Sigmoid colon (tissue), 7 donors: Measurements from ENCODE around the gene SULT4A1. TPM values are rescaled to one million over a fixed set of nuclear protein-coding genes. Genes with fewer than 3 reads are reported as not detected.

Experiments
- DNase-seq: peaks from one replicate; pipeline ENCODE4 v3.0.0-alpha.2; 2019
- H3K27ac ChIP-seq, 4 donors: fragments of 200-600 bp; sonication (generic); one replicate each; pipeline ENCODE4 v1.5.1; 2016 to 2019; ENCODE audit warnings: mild to moderate bottlenecking in 1 of 4
- H3K27me3 ChIP-seq, 3 donors: fragments of 200-600 bp; sonication (generic); one replicate each; pipeline ENCODE4 v1.5.1; 2019; ENCODE audit warnings: mild to moderate bottlenecking in 1 of 3
- H3K36me3 ChIP-seq, 4 donors: fragments of 200-600 bp; sonication (generic); one replicate each; pipeline ENCODE4 v1.5.1; 2016 to 2019
- H3K4me1 ChIP-seq, 4 donors: fragments of 200-600 bp; sonication (generic); one replicate each; pipeline ENCODE4 v1.5.1; 2017 to 2019
- H3K4me3 ChIP-seq, 4 donors: fragments of 200-600 bp; sonication (generic); one replicate each; pipeline ENCODE4 v1.5.1; 2017 to 2019; ENCODE audit warnings: mild to moderate bottlenecking in 2 of 4, moderate library complexity in 1 of 4
- H3K9me3 ChIP-seq, 4 donors: fragments of 200-600 bp in 3 of 4; sonication (generic) in 3 of 4; one replicate each; pipeline versions ENCODE4 v1.5.1 to v1.6.1; 2013 to 2019
- CTCF ChIP-seq, 4 experiments: fragments of 450-650 bp in 3 of 4; fragments of 200-600 bp in 1 of 4; IDR thresholded peaks; one replicate each; pipeline ENCODE4 v1.5.1; 2016 to 2019; ENCODE audit warnings: antibody characterized with exemption in 4 of 4, mild to moderate bottlenecking in 3 of 4, moderate library complexity in 2 of 4
- EP300 ChIP-seq, 4 donors: sonication (generic); formaldehyde crosslinking; IDR thresholded peaks; one replicate each; pipeline ENCODE4 v1.6.1; 2017; ENCODE audit warnings: antibody characterized with exemption in 4 of 4
- POLR2A ChIP-seq, 2 donors: fragments of 450-650 bp; IDR thresholded peaks; one replicate each; pipeline ENCODE4 v1.6.1; 2016; ENCODE audit warnings: antibody characterized with exemption in 2 of 2, mild to moderate bottlenecking in 2 of 2, moderate library complexity in 2 of 2
- POLR2AphosphoS5 ChIP-seq, 4 donors: sonication (generic); formaldehyde crosslinking; IDR thresholded peaks; one replicate each; pipeline ENCODE4 v1.6.1; 2017; ENCODE audit warnings: antibody characterized with exemption in 4 of 4
- WGBS, 2 donors: extraction: QIAGEN DNeasy Blood & Tissue Kit; methylation state at CpG; one replicate each; pipeline ENCODE4 v1.1.7; 2013; 5-methylcytosine and 5-hydroxymethylcytosine counted together
- intact Hi-C: fragments of 100-400 bp; cut with DNase I; formaldehyde crosslinking; loops from one replicate; pipeline ENCODE4 v1.15.1; 2023
- polyA plus RNA-seq, 3 donors: library from polyadenylated mRNA; stranded (reverse); fragments of 200-250 nt; gene quantifications; one replicate each; pipeline ENCODE4 v1.2.3, GENCODE V29; 2013
- total RNA-seq, 4 donors: library from RNA; depleted of rRNA; stranded (reverse); fragments of >200 nt; gene quantifications; one replicate each; pipeline ENCODE4 v1.1.0, GENCODE V29; 2016
- donor health status: healthy with polysubstance abuse.
- donor health status: Bipolar disorder and iron deficiency.
- donor health status: healthy.

Gene SULT4A1
- total and polyA plus RNA-seq, 7 donors, result 1.3 to 3.9 (median 2.2) TPM; not detected in 2

DNA sequence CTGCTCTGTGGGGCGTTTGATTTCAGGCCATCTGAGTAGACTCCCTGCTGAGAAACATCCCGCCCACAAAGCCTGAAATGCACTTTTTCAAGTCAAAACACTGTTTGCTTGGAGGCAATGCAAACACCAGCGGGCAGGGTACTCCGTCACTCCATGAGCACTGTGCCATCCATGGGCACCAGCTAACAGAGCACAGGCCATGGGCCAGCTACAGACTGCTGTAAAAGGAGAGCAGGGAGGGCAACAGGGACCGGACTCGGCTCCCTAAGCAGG, 33.7 kb downstream of the SULT4A1 start:
- intact Hi-C loops, result no loop called here

DNA sequence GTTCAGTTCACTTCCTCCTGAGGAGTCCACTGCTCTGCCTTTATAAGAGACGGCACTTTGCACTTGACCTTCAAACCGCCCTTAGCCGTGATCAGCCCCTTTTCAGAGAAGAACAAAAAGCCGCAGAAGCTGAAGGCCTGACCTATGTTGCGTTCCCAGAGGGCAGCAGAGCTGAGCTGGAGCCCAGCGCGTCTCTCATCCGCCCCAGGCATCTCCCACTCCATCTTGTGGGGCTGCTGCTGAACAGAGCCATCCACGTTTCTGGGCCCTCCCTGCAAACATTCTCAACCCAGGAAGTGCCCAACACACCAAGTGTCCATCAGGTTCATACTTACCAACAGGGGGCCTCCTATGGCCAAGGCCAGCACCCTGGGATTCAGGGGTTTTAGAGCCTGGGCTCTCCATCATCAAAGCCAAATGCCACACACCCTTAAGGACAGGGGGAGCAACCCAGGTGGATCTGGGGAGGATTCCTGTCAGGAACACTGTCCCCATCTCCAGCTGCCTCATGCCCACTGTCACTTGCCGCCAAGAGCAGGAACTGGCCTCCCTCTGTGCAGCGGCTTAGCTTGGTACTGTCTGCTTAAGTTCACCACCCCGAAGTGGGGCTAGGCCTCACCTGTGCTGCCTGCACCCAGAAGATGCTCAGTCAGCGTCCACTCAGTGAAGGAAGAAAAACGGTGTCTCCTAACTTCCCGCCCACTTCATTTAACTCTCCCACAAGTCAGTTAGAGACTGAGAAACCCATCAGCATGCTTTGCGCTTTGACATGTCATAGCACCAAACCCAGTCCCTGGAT, 34.2 kb downstream of the SULT4A1 start:
- peaks cover 0 to 30% (median 22%) of the 10 kb centered on the region in 4 donors for H3K4me1 ChIP-seq
- H3K9me3 ChIP-seq, result no peaks in the 10 kb centered on the region
- no peak overlapping the region for H3K4me3 ChIP-seq
- no peaks in the 10 kb centered on the region for H3K36me3 ChIP-seq
- H3K27ac ChIP-seq, result peak overlapping the region in 1 of 4 donors; percentile 42
- 78 to 87% methylated on average over 16 of the region's 16 CpGs for WGBS, 2 donors
- no peaks in the 10 kb centered on the region for H3K27me3 ChIP-seq
- TF ChIP-seq CTCF (IDR thresholded peaks at IDR 0.05) (no peak), EP300 (IDR thresholded peaks at IDR 0.05) (no peak), POLR2A (IDR thresholded peaks at IDR 0.05) (no peak), POLR2AphosphoS5 (IDR thresholded peaks at IDR 0.05) (no peak)
- DNase-seq, result peak; percentile 52
- intact Hi-C loops, result no loop called here

More for the DNA sequence above, 33.7 kb downstream of the SULT4A1 start:
- TF ChIP-seq POLR2AphosphoS5 (IDR thresholded peaks at IDR 0.05) (no peak), POLR2A (IDR thresholded peaks at IDR 0.05) (no peak), CTCF (IDR thresholded peaks at IDR 0.05) (no peak), EP300 (IDR thresholded peaks at IDR 0.05) (no peak)
- WGBS, 2 donors, result 70 to 82% methylated on average over 6 of the region's 6 CpGs
- Histone ChIP-seq H3K36me3 (no peaks in the 10 kb centered on the region), H3K27me3 (peaks cover 0 to 3% (median 0%) of the 10 kb centered on the region in 3 donors), H3K4me3 (no peak overlapping the region), H3K9me3 (no peaks in the 10 kb centered on the region), H3K4me1 (peaks cover 0 to 30% (median 22%) of the 10 kb centered on the region in 4 donors), H3K27ac (peak overlapping the region in 1 of 4 donors; percentile 42)
- DNase-seq, result no peak

DNA sequence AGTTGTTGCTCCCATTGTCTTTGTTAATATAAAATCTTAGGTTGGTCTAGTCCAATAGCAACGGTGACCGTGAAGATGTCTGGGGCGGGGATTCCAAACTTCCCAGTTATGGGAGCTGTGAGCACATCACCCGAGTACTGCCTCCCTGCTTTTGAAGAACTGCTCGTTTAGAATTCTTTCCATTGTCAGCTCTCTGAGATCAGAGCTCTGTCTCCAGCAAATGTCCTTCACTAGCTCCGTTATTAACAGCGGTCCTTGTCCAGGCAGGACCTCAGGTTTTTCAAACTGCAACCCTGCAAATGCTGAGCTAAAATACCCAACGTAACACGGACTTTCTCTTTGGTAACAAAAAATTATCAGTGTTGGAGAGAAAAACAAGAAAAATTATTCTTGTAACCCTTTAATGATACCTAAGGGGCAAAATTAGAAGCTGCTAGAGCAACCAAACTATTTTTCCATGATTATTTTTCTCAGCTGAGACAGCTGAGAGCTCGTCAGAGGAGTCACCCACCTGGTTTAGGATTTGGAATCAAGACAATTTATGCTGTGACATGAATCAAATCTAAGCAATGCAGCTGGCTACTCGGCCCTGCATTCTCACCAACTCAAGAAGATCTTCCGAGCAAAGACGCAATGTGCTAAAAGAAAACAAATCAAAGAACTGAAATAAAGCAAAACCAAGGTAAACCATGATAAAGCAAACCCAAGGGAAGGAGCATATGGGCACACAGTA, 35.1 kb downstream of the SULT4A1 start:
- Histone ChIP-seq H3K9me3 (no peaks in the 10 kb centered on the region), H3K4me1 (peaks cover 0 to 30% (median 22%) of the 10 kb centered on the region in 4 donors), H3K27me3 (peaks cover 0 to under 1% (median under 1%) of the 10 kb centered on the region in 3 donors), H3K36me3 (no peaks in the 10 kb centered on the region), H3K4me3 (peak overlapping the region in 2 of 4 donors; percentile 20 to 21), H3K27ac (peak overlapping the region; percentile 11 to 71 (median 42))
- intact Hi-C loops, result no loop called here
- WGBS, 2 donors, result 55 to 67% methylated on average over 13 of the region's 13 CpGs
- DNase-seq, result no peak
- TF ChIP-seq POLR2AphosphoS5 (IDR thresholded peaks at IDR 0.05) (no peak), POLR2A (IDR thresholded peaks at IDR 0.05) (no peak), CTCF (IDR thresholded peaks at IDR 0.05) (no peak), EP300 (IDR thresholded peaks at IDR 0.05) (no peak)

DNA sequence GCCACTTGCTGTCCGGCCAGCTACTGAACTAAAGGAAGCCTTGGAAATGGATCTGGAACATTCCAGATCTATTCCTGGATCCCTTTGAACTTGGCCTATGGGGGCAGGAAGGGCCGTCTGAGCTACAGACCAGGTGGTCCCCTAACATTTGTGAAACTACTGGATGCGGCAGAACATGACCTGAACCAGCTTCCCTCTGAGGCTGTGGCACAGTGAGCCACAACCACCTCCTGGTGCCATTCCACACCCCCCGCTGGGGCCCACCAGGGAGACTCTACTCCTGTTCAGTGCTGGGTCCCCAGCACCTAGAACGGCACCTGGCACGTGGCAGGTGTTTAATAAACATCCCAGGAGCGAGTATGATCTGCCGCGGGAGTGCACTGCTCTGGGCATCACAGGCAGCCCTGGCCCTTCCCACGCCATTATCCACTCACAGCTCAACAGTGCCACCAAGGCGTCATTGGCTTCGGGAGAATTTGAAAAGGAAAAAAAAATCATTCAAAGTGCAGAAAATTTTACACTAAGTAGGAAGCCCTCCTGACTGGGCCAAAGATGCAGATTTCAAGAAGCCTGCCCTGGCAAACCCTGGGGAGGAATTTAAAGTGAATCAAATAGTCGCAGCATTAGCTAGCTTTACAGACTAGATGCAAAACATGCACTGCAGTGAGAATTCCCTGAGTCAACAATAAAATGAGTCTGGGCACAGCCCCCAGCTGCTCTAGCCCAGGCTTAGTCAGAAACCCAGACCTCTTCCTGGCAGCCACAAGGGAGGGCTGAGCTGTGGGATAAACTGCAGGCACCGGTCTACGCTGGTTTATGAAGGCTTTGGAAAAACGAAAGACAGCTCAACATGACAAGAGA, 35.9 kb downstream of the SULT4A1 start:
- Histone ChIP-seq H3K36me3 (no peaks in the 10 kb centered on the region), H3K27ac (peak overlapping the region; percentile 11 to 71 (median 42)), H3K4me3 (peak overlapping the region in 2 of 4 donors; percentile 20 to 21), H3K4me1 (peaks cover 0 to 30% (median 22%) of the 10 kb centered on the region in 4 donors), H3K9me3 (no peaks in the 10 kb centered on the region), H3K27me3 (peaks cover 0 to 9% (median 7%) of the 10 kb centered on the region in 3 donors)
- TF ChIP-seq CTCF (IDR thresholded peaks at IDR 0.05) (peak in 1 of 4 experiments; percentile 39), POLR2A (IDR thresholded peaks at IDR 0.05) (no peak), POLR2AphosphoS5 (IDR thresholded peaks at IDR 0.05) (peak in 3 of 4 donors; percentile 23 to 72 (median 59)), EP300 (IDR thresholded peaks at IDR 0.05) (no peak)
- no peak for DNase-seq
- intact Hi-C loops, result loop anchor here (1.0 kb wide), 1 partner anchor 438 kb away; no protein-coding TSS in a partner anchor
- 26 to 53% methylated on average over 16 of the region's 16 CpGs for WGBS, 2 donors
